Smooth muscle cell (in vitro differentiated cells): ENCODE results near the gene SUPT3H. TPM values are rescaled to one million over a fixed set of nuclear protein-coding genes. Genes with fewer than 3 reads are reported as not detected.

ENCODE experiments used
- DNase-seq: peaks from one replicate; lab custom pipeline; 2025; ENCODE audit not compliant: unreplicated experiment; lab: John Stamatoyannopoulos, UW
- H2AFZ ChIP-seq: fragments of 200-600 bp; sonication (generic); 2 replicates; pipeline ENCODE4 v1.6.0; 2016; ENCODE audit warnings: antibody characterized with exemption, low read depth, mild to moderate bottlenecking
- H3F3A ChIP-seq: fragments of 200-600 bp; sonication (generic); 2 replicates; pipeline ENCODE4 v1.6.0; 2017; ENCODE audit warnings: antibody characterized with exemption, low read depth
- H3K27ac ChIP-seq: fragments of 200-600 bp; sonication (generic); 2 replicates; pipeline ENCODE4 v1.5.1; 2016; ENCODE audit warnings: low read depth, mild to moderate bottlenecking
- H3K27me3 ChIP-seq: fragments of 200-600 bp; sonication (generic); 2 replicates; pipeline ENCODE4 v1.6.1; 2016; ENCODE audit warnings: low read depth, mild to moderate bottlenecking
- H3K36me3 ChIP-seq: fragments of 200-600 bp; sonication (generic); 2 replicates; pipeline ENCODE4 v1.5.1; 2016; ENCODE audit warnings: low read depth
- H3K4me1 ChIP-seq: fragments of 200-600 bp; sonication (generic); 2 replicates; pipeline ENCODE4 v1.5.1; 2016; ENCODE audit warnings: low read depth
- H3K4me2 ChIP-seq: fragments of 200-600 bp; sonication (generic); 2 replicates; pipeline ENCODE4 v1.6.0; 2016; ENCODE audit warnings: mild to moderate bottlenecking
- H3K4me3 ChIP-seq: fragments of 200-600 bp; sonication (generic); 2 replicates; pipeline ENCODE4 v1.5.1; 2016; ENCODE audit warnings: mild to moderate bottlenecking
- H3K79me2 ChIP-seq: fragments of 200-600 bp; sonication (generic); 2 replicates; pipeline ENCODE4 v1.6.0; 2016; ENCODE audit warnings: low read depth, mild to moderate bottlenecking
- H3K9ac ChIP-seq: fragments of 200-600 bp; sonication (generic); 2 replicates; pipeline ENCODE4 v1.6.0; 2016; ENCODE audit warnings: low read depth
- H3K9me3 ChIP-seq: fragments of 200-600 bp; sonication (generic); replicated peaks from 2 replicates; pipeline ENCODE4 v1.5.1; 2016; ENCODE audit warnings: low read depth
- H4K20me1 ChIP-seq: fragments of 200-600 bp; sonication (generic); 2 replicates; pipeline ENCODE4 v1.6.0; 2016; ENCODE audit warnings: low read depth
- CTCF ChIP-seq: fragments of 200-600 bp; sonication (generic); IDR thresholded peaks from 2 replicates; pipeline ENCODE4 v1.5.1; 2017; ENCODE audit warnings: borderline replicate concordance, mild to moderate bottlenecking, antibody characterized with exemption; ENCODE audit not compliant: insufficient read depth, poor library complexity, severe bottlenecking
- WGBS: methylation state at CpG from one replicate; pipeline ENCODE4 v1.1.7; 2016; ENCODE audit warnings: low lambda C conversion rate; 5-methylcytosine and 5-hydroxymethylcytosine counted together
- polyA plus RNA-seq: library from polyadenylated mRNA; unstranded; fragments of >200 nt; fragmentation: Nextera tagmentation; extraction: Ambion mirVana; gene quantifications from 2 replicates; pipeline ENCODE4 v1.2.1, GENCODE V29; 2016
- total RNA-seq: library from RNA; depleted of rRNA; stranded (reverse); fragments of >200 nt; gene quantifications from 2 replicates; pipeline ENCODE4 v1.2.3, GENCODE V29; 2014

The SUPT3H gene
- total and polyA plus RNA-seq, 2 experiments from 2014 or later, result 19.4 to 22.9 TPM

- Histone ChIP-seq H3K4me2 (peak overlapping the region; percentile 89), H4K20me1 (peaks cover 6% of the 10 kb centered on the region), H3K4me1 (peaks cover 20% of the 10 kb centered on the region), H2AFZ (peak overlapping the region; percentile 78), H3K36me3 (no peaks in the 10 kb centered on the region), H3F3A (peaks cover 4% of the 10 kb centered on the region), H3K79me2 (peaks cover 60% of the 10 kb centered on the region), H3K27me3 (no peaks in the 10 kb centered on the region), H3K9me3 (no peaks in the 10 kb centered on the region), H3K27ac (peak overlapping the region; percentile 83), H3K9ac (peak overlapping the region; percentile 65), H3K4me3 (peak overlapping the region; percentile 65)
- WGBS, result under 1% methylated on average over 39 of the region's 83 CpGs
- DNase-seq, result peak; percentile 55
- TF ChIP-seq CTCF, result peak; percentile 2
These were observed 44.2 kb upstream of the SUPT3H start for GRCh38 chr6:45421709-45422502.

DNA sequence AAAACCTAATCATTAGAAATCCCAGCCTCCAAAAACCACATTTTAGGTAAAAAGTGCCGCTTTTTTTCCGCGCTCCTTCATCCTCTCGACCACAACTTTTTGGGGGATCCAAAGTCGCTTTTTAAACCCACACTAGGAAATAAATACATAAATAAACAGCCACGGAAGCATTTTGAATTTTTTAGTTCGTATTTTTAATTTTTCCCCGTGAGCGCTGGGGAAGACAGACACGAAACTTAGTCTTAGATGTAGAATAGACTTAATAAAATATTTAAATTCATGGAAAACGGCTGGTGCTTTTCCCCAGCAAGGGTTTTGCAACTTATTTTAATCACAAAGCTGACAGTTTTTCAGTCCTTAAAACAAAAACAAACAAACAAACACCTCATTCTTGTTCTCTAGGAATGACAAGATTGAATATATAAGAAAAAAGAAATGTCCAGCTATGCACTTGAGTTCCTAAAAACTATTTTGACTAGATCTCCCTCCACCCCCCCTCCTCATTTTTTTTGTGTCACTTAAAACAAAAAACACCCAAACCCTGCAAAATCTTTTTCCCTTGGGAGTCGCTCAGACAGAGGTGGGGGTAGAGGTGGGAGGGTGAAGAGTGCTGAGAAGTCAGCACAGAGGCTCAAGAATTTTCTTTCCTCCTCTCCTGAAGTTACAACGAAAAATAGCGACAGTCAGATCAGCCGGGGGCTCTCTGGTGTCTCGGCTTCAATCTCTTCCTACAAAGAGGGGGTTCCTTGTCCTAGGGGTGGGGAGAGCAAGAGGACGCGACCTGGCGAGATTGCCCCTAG lies 43.4 kb upstream of the SUPT3H start:
- WGBS, result 2% methylated on average over 19 of the region's 19 CpGs
- peaks cover 4% of the 10 kb centered on the region for H3F3A ChIP-seq
- H4K20me1 ChIP-seq, result peaks cover 6% of the 10 kb centered on the region
- peak overlapping the region; percentile 83 for H3K27ac ChIP-seq
- no peaks in the 10 kb centered on the region for H3K36me3 ChIP-seq
- peak overlapping the region; percentile 65 for H3K9ac ChIP-seq
- H3K79me2 ChIP-seq, result peaks cover 52% of the 10 kb centered on the region
- no peaks in the 10 kb centered on the region for H3K27me3 ChIP-seq
- no peaks in the 10 kb centered on the region for H3K9me3 ChIP-seq
- peaks cover 20% of the 10 kb centered on the region for H3K4me1 ChIP-seq
- no peak for DNase-seq
- TF ChIP-seq CTCF, result no peak
- H2AFZ ChIP-seq, result peak overlapping the region; percentile 87
- peak overlapping the region; percentile 89 for H3K4me2 ChIP-seq
- H3K4me3 ChIP-seq, result peak overlapping the region; percentile 65

GRCh38 chr6:45420083-45420908 lies 42.6 kb upstream of the SUPT3H start:
- WGBS, result 3% methylated on average over 39 of the region's 40 CpGs
- peak overlapping the region; percentile 87 for H2AFZ ChIP-seq
- peaks cover 44% of the 10 kb centered on the region for H3K79me2 ChIP-seq
- H3K4me3 ChIP-seq, result peak overlapping the region; percentile 65
- peak overlapping the region; percentile 83 for H3K27ac ChIP-seq
- peak overlapping the region; percentile 65 for H3K9ac ChIP-seq
- H3K27me3 ChIP-seq, result no peaks in the 10 kb centered on the region
- DNase-seq, result no peak
- peaks cover 4% of the 10 kb centered on the region for H3F3A ChIP-seq
- peaks cover 20% of the 10 kb centered on the region for H3K4me1 ChIP-seq
- H4K20me1 ChIP-seq, result peaks cover 6% of the 10 kb centered on the region
- no peaks in the 10 kb centered on the region for H3K9me3 ChIP-seq
- no peaks in the 10 kb centered on the region for H3K36me3 ChIP-seq
- TF ChIP-seq CTCF, result no peak
- H3K4me2 ChIP-seq, result peak overlapping the region; percentile 89
